Measurements from ENCODE around the gene TGFBR3.

Gene TGFBR3

DNA sequence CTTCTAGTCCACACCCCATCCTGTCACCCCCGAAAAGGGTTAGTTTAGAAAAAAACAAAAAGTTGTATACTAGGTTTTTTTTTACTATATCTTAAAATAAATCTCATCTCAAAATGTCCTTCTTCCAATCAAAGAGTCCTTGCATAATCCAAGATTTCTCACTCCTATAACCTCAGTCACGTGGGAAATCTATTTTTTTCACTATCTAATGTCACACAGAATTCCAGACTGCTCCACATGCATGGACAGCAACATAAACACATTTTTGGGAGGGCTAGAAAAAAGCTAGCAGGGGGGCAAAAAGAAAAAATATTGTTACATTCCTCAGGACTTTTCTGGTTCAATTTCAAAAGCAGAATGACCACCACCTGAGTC lies 39.3 kb downstream of the TGFBR3 start:
- Histone ChIP-seq H3K27ac (no peak overlapping the region), H3K4me1 (ENCODE audit: control insufficient read depth in 1 of 2, insufficient read depth in 1 of 2, low read depth in 1 of 2, low read length in 1 of 2) (no peaks in the 10 kb centered on the region), H3K4me3 (ENCODE audit: low read depth in 1 of 2, low read length in 1 of 2) (no peak overlapping the region), H3K9me3 (no peaks in the 10 kb centered on the region), H3K27me3 (no peaks in the 10 kb centered on the region), H3K36me3 (no peaks in the 10 kb centered on the region)
- TF ChIP-seq, protein P1, sequence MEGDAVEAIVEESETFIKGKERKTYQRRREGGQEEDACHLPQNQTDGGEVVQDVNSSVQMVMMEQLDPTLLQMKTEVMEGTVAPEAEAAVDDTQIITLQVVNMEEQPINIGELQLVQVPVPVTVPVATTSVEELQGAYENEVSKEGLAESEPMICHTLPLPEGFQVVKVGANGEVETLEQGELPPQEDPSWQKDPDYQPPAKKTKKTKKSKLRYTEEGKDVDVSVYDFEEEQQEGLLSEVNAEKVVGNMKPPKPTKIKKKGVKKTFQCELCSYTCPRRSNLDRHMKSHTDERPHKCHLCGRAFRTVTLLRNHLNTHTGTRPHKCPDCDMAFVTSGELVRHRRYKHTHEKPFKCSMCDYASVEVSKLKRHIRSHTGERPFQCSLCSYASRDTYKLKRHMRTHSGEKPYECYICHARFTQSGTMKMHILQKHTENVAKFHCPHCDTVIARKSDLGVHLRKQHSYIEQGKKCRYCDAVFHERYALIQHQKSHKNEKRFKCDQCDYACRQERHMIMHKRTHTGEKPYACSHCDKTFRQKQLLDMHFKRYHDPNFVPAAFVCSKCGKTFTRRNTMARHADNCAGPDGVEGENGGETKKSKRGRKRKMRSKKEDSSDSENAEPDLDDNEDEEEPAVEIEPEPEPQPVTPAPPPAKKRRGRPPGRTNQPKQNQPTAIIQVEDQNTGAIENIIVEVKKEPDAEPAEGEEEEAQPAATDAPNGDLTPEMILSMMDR (IDR thresholded peaks at IDR 0.05): no peak

DNA sequence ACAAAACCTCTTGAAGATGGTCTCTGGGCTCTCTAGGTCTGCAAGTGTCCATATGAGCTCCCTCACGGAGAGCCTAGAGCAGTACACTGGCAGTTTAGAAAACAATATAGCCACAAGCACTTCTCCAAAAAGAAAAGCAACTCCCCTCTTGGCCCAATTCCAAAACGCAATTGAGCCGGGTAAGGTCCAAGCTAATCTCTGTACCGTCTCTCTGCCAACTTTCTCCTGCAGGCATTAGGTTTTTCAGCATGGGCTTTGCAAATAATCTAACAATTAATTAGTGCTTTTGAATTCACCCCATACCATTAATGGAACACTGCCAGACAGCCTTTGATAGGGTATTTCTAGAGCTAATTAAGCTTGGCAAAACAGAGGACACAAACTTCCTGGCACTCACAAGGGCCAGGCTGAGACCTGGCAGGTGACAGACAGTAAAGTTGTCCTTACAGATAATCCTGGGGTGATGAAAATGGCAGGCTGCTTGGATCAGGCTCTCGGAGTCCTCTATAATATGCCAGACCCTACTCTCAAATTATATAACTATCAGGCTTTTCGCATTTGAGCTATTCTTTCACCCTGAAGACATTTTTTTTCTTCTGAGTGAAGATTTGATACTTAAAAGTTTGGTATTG lies 39.8 kb downstream of the TGFBR3 start:
- H3K27me3 ChIP-seq: no peaks in the 10 kb centered on the region
- no peaks in the 10 kb centered on the region for H3K4me1 ChIP-seq (ENCODE audit: control insufficient read depth in 1 of 2, insufficient read depth in 1 of 2, low read depth in 1 of 2, low read length in 1 of 2)
- H3K27ac ChIP-seq: no peak overlapping the region
- TF ChIP-seq, protein P1 (IDR thresholded peaks at IDR 0.05): no peak
- no peaks in the 10 kb centered on the region for H3K9me3 ChIP-seq
- no peak overlapping the region for H3K4me3 ChIP-seq (ENCODE audit: low read depth in 1 of 2, low read length in 1 of 2)
- H3K36me3 ChIP-seq: no peaks in the 10 kb centered on the region

DNA sequence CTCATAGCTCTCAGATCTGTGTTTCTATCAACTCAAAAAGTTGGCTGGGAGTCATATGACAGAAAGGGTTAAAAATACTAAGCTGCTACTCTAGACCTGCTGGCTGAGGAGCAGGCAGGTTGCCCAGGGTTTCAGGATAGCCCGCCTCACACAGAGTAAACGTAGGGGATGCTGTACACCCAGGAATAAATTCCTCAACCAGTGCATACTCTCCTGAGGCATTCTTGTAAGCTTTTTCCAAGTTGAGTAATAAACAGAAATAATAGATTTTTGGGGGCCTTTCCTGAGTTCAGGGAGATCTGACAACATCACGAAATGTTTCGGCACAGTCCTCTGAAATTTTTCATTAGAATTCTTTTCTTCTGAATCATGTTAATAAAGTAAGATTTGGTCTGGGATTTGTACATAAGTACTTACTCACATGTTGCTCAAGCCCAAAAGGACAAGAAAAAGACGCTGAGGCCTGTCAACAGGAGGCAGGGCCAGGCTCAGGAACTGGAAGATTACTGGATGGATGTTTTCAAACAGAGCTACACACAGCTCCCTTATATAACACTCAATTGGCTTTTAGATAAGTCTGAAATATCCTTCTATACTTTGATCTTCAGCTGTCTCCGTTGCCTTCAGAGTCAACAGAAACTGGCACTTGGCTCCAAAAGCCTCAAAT lies 41.0 kb downstream of the TGFBR3 start:
- TF ChIP-seq, protein P1 (IDR thresholded peaks at IDR 0.05): no peak
- no peaks in the 10 kb centered on the region for H3K4me1 ChIP-seq (ENCODE audit: control insufficient read depth in 1 of 2, insufficient read depth in 1 of 2, low read depth in 1 of 2, low read length in 1 of 2)
- no peak overlapping the region for H3K4me3 ChIP-seq (ENCODE audit: low read depth in 1 of 2, low read length in 1 of 2)
- H3K27me3 ChIP-seq: no peaks in the 10 kb centered on the region
- no peak overlapping the region for H3K27ac ChIP-seq
- H3K36me3 ChIP-seq: no peaks in the 10 kb centered on the region
- H3K9me3 ChIP-seq: no peaks in the 10 kb centered on the region

DNA sequence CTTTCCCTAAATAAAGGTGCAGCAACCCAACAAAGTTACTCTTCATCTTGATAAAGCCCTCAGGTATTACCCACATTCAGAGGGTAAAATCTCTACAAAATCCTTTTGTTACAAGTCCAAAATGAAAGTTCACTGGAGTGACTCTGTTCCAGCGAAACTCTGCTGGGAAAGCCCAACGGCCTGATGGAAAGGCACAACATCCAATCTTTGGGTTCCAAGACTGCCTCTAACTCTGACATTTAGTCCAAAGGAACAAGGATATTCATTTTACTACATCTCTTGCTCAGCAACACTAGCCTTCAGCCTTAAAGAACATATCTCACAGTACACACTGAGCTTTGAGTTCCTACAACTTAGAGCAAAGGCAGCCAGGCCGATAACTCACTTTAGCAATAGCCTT lies 42.1 kb downstream of the TGFBR3 start:
- H3K27me3 ChIP-seq: no peaks in the 10 kb centered on the region
- H3K4me3 ChIP-seq (ENCODE audit: low read depth in 1 of 2, low read length in 1 of 2): no peak overlapping the region
- TF ChIP-seq, protein P1 (IDR thresholded peaks at IDR 0.05): no peak
- no peaks in the 10 kb centered on the region for H3K9me3 ChIP-seq
- H3K4me1 ChIP-seq (ENCODE audit: control insufficient read depth in 1 of 2, insufficient read depth in 1 of 2, low read depth in 1 of 2, low read length in 1 of 2): no peaks in the 10 kb centered on the region
- H3K36me3 ChIP-seq: no peaks in the 10 kb centered on the region
- H3K27ac ChIP-seq: no peak overlapping the region

DNA sequence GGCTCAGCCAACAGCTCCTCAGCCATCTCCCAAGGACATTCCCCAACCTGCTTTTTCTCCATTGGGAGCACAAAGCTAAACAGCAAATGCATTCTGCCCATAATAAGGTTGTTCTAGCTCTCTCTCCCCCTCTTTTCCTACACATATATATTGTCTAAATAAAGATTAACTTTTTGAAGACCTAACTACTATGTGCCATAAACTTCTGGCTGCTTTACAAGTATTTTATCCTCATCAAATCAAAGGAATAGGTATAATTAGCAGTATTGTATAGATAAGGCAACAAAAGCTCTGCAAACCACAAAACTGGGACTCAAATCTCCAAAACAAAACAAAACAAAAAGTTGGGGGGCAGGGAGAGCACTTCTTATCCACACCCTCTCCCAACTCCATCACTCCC lies 43.4 kb downstream of the TGFBR3 start:
- Histone ChIP-seq H3K4me3 (ENCODE audit: low read depth in 1 of 2, low read length in 1 of 2) (no peak overlapping the region), H3K36me3 (no peaks in the 10 kb centered on the region), H3K27ac (no peak overlapping the region), H3K27me3 (no peaks in the 10 kb centered on the region), H3K4me1 (ENCODE audit: control insufficient read depth in 1 of 2, insufficient read depth in 1 of 2, low read depth in 1 of 2, low read length in 1 of 2) (no peaks in the 10 kb centered on the region), H3K9me3 (no peaks in the 10 kb centered on the region)
- TF ChIP-seq, protein P1 (IDR thresholded peaks at IDR 0.05): no peak
